Right renal cortex interstitium (tissue), 3 donors: ENCODE data around the gene CCDC30. TPM values are rescaled to one million over a fixed set of nuclear protein-coding genes. Genes with fewer than 3 reads are reported as not detected.
"Not testable (repeated sequence)": the region's sequence is repeated elsewhere in the genome, so short reads cannot be mapped to it uniquely, and the experiment has no call there.

Experiments
- DNase-seq, 3 donors: peaks; one replicate each; pipeline ENCODE4 v3.0.0-alpha.2; 2013; ENCODE audit warnings: low read depth in 3 of 3, low spot score in 2 of 3
- polyA plus RNA-seq, 3 donors: library from polyadenylated mRNA; unstranded; fragments of 120-200 nt; gene quantifications; one replicate each; pipeline ENCODE4 v1.2.1, GENCODE V29; 2013; ENCODE audit not compliant: insufficient read length in 3 of 3

CCDC30 gene
- polyA plus RNA-seq, 3 donors, result 17.4 to 20.8 (median 18.0) TPM

- DNase-seq, result no peak
Observed at GRCh38 chr1:42518908-42519307, 55.8 kb downstream of the CCDC30 start.

- DNase-seq, result no peak
Observed at GRCh38 chr1:42523171-42523570, 60.1 kb downstream of the CCDC30 start.

DNA sequence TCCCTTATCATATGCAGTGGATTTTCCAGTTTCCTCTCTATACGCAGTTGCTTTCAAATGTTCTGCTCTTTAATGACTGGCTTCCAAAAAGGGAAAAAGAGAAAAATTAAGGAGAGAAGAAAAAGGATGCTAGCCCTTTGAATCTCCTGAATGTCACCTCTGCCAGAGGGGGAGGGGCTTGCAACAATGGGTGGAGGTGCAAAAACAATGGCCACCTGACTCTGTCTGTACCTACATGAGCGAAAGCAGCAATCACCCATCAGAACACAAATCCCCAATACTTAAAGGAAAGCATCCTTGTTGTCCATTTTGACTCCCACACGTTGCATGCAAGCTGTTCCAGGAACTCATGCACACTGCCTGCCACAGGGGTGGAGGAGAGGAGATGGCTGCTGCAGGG lies 61.2 kb downstream of the CCDC30 start:
- no peak for DNase-seq

- no peak for DNase-seq
Observed at GRCh38 chr1:42529724-42530181, 66.7 kb downstream of the CCDC30 start.

DNA sequence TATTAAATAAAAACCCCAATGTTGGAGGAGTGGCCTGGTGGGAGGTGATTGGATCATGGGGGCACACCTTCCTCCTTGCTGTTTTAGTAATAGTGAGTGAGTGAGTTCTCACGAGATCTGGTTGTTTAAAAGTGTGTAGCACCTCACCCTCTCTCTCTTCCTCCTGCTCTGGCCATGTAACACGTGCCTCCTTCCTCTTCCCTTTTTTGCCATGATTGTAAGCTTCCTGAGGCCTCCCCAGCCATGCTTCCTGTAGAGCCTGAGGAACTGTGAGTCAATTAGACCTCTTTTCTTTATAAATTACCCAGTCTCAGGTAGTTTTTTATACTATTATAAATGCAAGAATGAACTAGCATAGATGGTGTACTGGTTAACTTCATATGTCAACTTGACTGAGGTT lies 68.0 kb downstream of the CCDC30 start:
- no peak for DNase-seq

GRCh38 chr1:42533101-42533863 lies 70.2 kb downstream of the CCDC30 start:
- no peak for DNase-seq

DNA sequence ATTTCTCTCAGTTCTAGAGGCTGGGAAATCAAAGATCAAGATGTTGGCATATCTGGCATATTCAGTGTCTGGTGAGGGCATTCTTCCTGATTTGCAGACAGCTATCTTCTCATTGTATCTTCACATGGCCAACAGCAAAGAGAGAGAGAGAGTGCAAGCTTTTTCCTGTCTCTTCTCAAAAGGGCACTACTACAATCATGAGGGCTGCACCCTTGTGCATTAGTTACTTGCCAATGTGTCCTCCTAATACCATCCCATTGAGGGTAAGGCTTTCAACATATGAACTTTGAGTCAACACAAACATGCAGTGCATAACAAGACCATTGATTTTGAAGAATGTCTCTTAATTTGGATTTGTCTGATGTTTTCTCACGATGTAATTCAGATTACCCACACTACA lies 78.0 kb downstream of the CCDC30 start:
- no peak for DNase-seq

GRCh38 chr1:42551180-42551579 lies 88.1 kb downstream of the CCDC30 start:
- DNase-seq, result no peak

DNA sequence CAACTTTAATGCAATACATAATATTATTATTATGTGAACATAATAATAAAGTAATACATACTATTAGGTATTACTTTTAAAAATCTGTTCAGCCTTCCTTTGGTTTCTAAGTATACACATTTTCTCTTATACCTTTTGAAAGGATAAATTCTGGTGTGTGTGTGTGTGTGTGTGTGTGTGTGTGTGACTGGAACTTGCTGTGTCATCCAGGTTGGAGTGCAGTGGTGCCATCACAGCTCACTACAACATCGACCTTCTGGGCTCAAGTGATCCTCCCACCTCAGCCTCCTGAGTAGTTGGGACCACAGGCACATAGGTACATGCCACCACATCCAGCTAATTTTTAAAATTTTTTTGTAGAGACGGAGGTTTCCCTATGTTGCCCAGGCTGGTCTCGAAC lies 88.5 kb downstream of the CCDC30 start:
- DNase-seq, result no peak

DNA sequence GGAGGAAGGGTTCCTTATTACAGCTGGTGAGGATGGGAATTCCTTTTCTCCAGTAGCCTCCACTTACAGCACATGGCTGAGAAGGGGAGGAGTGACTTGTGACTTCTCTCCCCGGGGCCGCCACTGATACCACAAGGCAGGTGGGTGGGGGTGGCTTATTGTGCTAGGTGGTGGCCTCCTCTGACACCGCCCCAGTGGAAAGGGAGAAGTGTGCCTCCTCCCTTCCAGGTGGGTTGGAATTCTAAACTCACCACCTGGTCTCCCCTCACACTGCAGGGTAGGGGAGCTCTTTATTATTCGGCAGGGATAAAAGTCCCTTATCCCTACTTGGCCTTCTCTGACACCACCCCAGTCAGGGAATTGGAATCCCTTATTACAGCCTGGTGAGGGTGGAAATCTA lies 89.5 kb downstream of the CCDC30 start:
- no peak for DNase-seq

DNA sequence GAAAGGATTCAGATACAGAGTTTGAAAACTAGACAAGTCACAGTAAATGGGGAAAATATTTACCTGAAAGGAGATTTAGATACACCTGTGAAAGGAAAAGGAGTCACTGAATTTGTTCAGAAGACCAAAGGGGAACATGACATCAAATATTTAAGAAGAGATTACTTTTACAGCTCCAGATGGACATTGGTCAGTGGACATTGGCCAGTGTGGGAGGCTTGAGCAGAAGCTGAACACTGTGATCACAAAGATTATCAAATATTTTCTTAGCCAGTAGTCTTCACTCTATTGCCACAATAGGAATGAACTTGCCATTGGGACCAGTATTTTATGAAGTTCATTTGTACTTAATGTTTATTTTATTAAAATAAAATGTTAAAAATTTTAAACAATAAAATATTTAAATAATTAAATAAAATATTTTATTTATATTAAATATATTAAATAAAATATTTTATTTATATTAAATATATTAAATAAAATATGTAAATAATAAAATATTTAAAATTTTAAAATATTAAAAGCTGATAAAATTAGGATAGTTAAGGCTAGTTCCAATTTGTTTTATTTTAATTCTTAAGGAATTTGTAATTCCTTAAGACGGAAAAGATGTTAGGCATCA lies 94.3 kb downstream of the CCDC30 start:
- DNase-seq, result no peak

DNA sequence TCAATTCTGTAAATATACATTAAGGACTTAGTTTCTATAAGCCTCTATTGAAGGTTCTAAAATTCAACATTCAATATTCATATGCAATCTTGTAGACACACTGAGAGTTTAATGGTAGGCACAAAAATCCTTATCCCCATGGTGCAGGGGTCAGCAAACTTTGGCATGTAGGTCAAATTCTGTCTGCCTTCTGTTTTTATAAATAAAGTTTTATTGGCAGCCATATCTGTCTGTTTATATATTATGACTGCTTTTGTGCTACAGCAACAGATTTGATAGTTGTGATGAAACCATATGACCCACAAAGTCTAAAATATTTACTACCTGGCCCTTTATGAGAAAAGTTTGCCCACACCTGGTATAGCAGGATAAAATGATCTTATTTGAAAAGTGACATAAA lies 104.0 kb downstream of the CCDC30 start:
- DNase-seq, result no peak

GRCh38 chr1:42576935-42577334 lies 113.8 kb downstream of the CCDC30 start:
- DNase-seq, result no peak

GRCh38 chr1:42586016-42586415 lies 122.9 kb downstream of the CCDC30 start:
- DNase-seq, result no peak

GRCh38 chr1:42587753-42588152 lies 124.7 kb downstream of the CCDC30 start:
- DNase-seq, result no peak

DNA sequence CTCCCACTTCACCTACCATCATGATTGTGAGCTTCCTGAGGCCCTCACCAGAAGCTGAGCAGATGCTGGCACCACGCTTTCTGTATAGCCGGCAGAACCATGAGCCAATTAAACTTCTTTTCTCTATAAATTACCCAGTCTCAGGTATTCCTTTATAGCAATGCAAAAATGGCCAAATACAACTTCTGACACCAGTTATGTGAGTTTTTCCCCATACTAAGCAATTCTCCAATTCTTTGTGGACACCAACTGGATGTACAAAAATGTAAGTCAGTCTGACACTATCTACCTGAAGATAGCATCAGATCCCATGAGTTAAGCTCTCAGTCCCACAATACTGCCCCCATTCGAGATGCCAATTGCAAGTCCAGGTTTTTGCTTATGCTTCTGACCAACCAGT lies 129.7 kb downstream of the CCDC30 start:
- no peak for DNase-seq

DNA sequence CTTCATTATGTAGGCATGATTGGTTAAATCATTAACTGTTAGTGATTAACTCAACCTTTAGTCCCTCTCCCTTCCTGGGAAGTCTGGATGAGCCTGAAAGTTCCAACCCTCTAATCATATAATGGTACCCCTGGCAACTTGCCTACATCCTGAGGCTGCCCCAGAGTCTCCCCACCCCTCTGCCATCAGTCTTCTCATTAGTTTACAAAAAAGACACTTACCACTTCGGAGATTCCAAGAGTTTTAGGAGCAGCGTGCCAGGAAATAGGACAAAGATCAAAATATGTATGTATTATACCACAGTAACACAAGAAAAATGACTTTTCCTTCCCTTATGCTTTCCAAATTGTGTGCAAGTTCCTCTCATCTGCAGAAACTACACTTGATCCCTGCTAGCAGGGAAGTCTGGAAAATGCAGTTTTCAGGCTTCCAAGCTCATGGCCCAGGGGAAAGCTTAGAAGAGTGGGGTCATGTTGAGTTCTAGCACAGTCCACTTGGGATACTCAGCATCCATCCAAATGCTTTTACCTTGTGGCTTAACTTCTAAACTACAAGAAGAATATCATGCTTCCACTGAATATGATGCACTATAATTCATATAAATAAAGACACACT lies 130.5 kb downstream of the CCDC30 start:
- DNase-seq, result no peak

DNA sequence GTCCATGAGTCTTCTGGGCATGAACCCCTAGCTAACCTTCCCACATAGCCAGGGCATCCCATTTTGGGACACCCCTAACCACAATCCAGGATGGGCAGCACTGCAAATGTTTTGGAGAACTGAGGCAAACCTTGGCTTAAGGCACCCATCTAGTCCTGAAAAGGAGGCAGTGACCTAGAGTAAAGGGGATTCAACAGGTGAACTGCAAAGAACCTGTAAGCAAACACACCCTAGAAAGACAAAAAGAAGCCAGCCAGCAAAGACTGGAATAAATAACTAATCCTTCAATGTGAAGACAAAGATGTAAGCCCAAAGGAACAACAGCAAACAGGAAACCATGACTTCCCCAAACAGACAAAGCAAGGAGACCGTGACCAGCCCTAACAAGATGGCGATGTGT lies 138.4 kb downstream of the CCDC30 start:
- DNase-seq, result no peak

GRCh38 chr1:42613803-42614131 lies 150.7 kb downstream of the CCDC30 start:
- no peak for DNase-seq

GRCh38 chr1:42618866-42619265 lies 155.8 kb downstream of the CCDC30 start:
- DNase-seq, result no peak

- DNase-seq, result no peak
Observed at GRCh38 chr1:42620307-42620706, 157.2 kb downstream of the CCDC30 start.

DNA sequence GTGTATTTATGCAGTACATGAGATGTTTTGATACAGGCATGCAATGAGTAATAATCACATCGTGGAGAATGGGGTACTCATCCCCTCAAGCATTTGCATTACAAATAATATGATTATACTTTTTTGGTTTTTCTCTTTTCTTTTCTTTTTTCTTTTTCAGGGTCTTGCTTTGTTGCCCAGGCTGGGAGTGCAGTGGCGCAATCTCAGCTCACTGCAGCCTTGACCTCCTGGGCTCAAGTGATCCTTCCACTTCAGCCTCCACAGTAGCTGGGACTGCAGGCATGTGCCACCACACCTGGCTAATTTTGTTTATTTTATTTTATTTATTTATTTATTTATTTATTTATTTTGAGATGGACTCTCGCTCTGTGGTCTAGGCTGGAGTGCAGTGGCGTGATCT lies 158.1 kb downstream of the CCDC30 start:
- not testable (repeated sequence) for DNase-seq
